ENCODE results near the gene TRAPPC5.
"Not testable (repeated sequence)": the region's sequence is repeated elsewhere in the genome, so short reads cannot be mapped to it uniquely, and the experiment has no call there.

Gene TRAPPC5

DNA sequence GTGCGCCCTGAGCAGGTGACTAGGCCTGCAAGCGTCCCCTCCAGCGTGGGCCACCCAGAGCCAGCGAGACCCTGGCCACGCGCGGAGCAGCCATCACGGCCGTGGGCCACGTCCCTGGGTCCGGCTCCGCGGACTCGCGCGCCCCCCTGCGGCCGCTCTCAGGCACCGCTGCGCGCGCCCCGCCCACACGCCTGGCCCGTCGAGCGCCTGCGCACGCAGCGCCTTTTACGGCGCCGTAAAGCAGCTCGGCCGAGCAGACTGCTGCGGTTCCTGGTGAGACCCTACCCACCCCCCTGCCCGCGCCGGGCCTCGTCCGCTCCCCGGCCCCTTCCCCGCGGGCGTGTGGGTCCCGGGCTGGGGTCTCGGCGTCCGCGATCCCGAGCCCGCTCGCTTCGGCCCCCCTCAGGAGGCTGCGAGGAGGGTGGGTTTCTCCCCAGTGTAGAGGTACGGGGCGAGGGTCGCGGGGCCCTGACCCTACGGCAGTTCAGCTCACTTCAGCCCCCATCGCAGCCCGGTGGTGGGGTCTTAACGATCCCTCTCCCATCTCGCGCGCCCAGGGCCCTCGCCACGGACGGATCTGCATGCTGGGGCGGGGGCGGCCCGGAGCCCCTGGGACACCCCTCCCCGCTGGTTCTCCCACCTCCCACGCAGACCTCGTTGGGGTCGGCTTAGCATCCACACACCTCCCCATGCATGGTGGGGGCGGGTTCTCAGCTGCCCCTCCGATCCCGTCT lies at the start of gene TRAPPC5:
Gene TRAPPC5 (plus strand): TSS at position 228 of the 734 bp plus-strand sequence. CDS start 1,421 bp downstream, outside the sequence.
- ATAC-seq = peak; percentile 28 to 36

DNA sequence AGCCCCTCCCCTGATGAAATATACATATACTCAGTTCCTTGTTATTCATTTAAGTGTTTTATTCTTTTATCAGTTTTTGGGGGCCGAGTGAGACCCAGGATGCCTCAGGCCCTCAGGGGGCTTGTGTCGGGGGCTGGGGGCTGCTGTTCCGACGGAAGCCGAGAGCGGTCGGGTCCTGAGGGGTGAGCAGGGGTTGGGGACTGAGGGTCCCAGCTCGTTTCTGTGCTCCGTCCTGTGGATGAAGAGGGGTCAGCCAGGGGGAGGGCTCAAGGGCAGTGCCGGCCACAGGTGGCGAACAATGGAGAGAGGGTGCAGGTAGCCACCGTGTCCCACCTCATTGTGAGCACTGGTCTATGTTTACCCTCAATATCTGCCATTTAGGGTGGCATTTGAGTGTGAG lies 49.1 kb upstream of the TRAPPC5 start:
- no peak for ATAC-seq

DNA sequence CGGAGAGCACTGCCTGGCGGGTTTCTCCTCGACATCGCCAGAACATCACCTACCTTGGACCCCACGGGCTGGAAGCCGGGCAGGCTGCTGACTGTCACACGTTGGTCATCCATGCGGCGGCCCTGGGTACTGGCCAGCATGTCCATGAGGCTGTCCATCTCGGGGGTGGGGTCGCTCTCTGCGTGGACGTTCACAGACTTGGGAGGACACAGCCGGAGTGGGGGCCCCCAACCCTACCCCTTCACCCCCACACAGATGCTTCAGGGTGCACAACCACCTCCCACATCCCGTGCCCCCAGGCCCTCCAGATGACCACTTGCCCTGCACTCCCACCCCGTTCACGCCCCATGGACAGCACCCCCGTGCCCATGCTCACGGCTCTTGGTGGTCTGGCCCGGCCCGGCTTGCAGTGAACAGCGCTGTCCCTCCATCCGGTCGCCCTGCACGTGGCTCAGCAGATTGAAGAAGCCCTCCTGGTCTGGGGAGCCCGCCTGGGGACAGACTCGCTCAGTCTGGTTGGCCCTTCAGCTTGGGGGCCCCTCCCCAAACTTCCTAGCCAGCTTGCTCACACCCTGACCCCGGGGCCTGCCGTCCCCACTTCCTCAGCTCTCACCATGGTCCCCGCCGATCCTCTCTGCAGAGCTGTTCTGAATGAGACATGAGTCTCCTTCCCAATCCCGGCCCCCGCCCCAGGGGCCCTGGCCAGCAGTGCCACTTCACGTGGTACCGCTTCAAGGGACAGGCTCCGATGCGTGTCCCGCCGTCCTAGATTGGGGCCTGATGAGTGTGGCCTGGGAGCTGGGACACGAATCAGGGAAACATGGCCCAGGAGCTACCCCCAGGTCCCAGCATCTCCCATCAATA lies 48.1 kb upstream of the TRAPPC5 start:
- ATAC-seq = no peak

DNA sequence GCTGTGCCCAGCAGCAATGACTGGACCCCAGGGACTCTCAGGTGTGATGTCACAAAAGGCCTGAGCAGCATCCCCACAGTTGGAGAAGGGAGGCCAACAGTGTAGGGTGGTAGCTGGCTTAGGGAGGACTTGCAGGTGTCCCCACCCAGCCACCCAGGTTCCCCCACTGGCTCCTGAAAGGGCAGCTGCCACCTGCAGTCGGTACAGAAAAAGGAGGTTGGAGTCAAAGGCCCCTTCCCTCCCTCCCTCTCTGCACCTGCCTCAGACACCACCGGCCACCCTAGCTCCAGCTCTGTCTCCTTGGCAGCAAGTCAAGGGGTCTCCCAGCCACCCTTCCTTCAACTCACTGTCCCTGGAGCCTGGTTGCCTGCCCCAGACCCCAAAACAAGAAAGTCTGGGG lies 46.9 kb upstream of the TRAPPC5 start, which contains the start of gene PCP2:
Gene PCP2 (minus strand): TSS at position 22 of the 400 bp plus-strand sequence. CDS start 262 bp downstream, outside the sequence.
- ATAC-seq = no peak

DNA sequence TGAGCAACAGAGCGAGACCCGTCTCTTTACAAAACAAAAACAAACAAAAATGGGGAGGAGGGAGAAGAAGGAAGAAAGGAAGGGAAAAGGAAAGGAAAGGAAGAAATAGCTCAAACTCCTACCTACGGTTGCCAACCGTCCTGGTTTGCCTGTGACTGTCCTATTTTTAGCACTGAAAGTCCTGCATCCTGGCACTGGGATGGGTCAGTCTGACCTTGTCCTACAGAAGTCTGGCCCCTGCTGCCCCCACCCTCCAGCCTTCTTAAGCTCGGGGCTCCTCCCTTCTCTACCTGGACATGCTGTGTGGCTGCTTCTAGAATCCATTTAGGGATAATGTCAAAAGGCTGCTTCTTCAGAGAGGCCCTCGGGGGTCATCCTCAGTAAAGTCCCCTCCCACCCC lies 45.0 kb upstream of the TRAPPC5 start:
- no peak for ATAC-seq

DNA sequence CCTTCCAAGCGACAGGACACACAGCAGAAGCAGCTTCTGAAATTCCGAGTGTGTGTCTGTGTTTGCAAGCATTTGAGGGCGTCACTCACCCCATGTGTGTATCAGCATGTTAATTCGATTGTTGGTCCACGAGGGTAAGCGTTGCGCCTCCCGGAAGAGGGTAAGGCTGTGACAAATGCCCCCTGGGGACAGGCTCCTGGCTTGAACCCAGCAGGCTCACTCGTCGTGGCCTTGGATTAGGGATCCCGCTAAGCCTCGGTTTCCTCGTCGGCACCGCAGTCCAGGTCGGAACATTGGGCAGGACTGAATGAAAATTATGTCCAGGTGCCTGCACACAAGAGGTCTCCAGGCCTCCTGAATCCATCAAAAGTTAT lies 44.3 kb upstream of the TRAPPC5 start:
- no peak for ATAC-seq

DNA sequence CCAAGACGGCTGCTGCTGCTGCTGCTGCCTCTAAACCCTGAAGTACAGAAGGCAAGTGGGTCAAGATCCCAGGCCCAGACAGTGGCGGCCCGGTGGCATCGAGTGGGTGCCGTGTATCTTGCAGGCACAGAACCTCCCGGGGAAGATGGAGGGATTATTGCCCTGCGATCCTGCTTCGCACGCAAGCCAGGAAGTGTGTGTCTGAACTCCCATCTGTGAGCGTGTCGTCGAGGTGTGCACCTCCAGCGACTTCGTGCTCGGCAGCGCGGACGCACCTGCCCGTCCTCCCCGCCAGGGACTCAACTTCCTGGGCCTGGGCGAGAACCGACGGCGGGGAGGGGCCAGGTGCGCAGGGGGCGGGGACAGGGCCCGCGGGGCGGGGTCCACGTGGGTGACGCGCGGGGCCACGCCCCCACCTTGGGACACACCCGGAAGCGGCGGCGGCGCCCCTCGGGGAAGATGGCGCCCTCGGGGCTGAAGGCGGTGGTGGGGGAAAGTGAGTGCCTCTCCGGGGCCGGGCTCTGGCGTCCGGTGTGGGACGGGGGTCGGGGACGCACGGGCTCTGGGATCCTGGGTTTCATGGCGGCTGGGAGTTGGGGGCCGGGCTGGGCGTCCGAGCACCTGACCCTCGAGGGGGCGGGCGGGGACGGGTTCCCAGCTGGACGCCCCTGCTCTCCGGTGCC lies 43.8 kb upstream of the TRAPPC5 start, which contains the start of gene STXBP2:
Gene STXBP2 (plus strand): TSS at position 420 of the 683 bp plus-strand sequence. CDS start 40 bp downstream, at position 460.
- peak; percentile 94 to 95 for ATAC-seq

DNA sequence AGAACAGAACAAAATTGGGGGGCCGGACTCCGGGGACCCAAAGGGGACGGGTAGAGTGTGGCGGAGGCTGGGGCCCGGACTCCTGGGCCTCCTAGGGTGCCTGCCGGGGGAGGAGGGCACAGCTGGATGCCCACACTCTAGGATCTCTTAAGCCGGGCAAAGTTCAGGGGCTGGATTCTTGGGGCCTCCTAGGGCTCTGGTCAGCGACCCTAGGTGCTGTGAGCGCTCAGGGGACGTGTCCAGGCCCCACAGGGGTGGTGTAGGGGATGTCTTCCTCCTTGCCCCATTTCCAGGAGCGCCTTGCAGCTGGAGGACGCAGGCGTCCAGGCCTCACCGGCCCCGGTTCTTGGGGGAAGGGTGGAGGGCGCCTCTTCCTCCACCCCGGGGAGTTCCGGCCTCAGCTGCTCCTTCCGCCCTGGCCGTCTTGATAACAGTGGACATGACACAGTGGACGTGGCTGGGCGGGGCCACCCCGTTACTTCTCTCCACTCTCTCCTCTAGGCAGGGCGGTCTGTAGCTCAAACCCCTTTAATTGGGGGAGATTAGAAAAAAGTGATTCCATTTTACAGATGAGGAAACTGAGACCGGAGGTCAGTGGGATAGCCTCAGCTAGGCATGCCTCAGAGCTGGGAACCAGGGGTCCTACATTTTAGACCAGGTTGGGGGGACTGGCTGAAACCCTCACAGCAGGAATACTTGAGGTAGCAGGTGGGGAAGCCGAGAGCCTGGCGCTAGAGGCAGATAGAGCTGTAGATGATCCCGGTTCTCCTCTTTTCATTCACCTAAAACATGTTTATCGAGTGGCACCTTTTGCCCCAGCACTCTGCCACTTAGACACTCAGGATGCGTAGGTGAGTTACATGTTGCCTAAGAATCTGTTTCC lies 43.0 kb upstream of the TRAPPC5 start:
- peak; percentile 15 to 18 for ATAC-seq

DNA sequence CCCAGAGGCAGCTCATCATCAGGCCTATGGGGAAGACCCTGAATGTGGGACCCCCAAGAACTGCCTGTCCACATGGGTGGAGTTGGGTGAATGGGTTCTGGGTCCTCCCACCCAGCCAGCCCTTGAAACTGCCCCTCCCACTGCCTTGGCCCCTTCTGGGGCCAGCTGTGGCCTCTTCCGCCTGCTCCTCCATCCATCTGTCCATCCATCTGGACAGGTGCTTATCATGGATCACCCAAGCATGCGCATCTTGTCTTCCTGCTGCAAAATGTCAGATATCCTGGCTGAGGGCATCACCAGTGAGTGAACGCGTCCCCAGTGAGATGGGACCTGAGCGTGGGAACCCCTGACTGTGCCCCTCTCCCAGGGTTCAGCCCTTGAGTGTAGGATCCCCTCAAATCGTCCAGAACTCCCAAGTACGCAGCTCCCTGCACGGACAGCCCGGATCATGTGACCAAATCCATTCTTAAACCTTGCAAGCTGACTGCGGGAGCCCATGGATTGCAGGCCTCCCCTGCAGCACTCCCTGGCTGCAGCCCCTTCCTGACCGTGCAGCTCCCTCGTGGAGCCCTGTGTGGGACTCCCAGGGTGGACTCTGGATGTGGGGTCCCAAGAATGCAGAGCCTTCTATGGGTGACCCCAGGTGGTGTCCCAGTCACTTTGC lies 41.7 kb upstream of the TRAPPC5 start:
- no peak for ATAC-seq

DNA sequence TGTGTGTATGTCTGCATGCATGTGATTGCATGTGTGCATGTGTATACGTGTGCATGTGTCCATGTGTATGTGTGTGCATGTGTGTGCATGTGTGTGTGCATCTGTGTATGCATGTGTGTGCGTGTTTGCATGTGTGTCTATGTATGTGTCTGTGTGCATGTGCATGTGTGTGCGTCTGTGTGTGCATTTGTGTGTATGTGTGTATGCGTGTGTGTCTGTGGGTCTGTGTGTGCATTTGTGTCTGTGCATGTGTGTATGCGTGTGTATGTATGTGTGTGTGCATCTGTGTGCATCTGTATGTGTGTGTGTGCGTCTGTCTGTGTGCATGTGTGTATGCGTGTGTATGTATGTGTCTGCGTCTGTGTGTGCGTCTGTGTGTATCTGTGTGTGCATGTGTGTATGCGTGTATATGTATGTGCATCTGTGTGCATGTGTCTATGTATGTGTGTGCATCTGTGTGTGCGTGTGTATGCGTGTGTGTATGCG lies 40.7 kb upstream of the TRAPPC5 start:
- no peak for ATAC-seq

DNA sequence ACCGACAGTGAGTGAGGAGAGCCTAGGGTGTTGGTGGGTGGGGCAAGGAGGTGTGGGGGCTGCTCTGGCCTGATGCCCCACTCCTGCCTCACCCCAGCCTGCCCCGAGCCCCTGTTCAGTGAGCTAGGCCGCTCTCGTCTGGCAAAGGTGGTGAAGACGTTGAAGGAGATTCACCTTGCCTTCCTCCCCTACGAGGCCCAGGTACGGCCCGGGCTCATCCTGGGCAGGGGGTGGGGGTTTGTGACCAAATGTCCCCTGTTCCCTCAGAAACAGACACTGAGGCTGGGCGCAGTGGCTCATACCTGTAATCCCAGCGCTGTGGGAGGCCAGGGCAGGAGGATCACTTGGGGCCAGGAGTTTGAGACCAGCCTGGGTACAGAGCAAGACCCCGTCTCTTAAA lies 39.8 kb upstream of the TRAPPC5 start:
- ATAC-seq = no peak

DNA sequence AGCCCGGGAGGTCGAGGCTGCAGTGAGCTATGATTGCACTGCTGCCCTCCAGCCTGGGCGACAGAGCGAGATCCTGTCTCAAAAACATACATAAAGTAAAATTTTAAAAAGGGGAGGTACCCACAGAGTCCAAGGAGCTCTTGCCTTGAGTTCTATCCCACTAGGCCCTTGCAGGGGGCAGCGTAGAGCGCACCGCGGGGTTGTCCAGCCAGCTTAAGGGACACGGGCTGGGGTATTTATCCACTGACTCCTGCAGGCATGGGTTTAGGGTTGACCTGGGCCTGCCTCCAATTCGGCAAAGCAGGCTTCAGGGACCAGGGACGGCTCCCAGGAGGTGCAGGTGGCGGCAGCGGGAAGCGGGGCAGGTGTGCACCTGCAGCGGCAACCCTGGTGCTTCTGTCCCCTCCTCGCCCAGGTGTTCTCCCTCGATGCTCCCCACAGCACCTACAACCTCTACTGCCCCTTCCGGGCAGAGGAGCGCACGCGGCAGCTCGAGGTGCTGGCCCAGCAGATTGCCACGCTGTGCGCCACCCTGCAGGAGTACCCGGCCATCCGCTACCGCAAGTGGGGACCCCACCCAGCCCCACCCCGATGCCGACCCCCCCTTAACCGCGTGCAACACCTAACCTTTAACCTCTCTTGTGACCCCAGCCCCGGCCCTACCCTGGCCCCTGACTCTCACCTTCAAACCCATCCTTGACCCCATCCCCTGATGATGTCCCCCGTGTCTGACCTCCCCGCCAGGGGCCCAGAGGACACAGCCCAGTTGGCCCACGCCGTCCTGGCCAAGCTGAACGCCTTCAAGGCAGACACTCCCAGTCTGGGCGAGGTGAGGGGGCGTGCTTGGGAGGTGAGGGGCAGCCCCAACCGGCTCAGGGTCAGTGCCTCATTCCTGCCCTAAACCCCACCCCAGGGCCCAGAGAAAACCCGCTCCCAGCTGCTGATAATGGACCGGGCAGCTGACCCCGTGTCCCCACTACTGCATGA lies 39.0 kb upstream of the TRAPPC5 start:
- ATAC-seq = no peak

DNA sequence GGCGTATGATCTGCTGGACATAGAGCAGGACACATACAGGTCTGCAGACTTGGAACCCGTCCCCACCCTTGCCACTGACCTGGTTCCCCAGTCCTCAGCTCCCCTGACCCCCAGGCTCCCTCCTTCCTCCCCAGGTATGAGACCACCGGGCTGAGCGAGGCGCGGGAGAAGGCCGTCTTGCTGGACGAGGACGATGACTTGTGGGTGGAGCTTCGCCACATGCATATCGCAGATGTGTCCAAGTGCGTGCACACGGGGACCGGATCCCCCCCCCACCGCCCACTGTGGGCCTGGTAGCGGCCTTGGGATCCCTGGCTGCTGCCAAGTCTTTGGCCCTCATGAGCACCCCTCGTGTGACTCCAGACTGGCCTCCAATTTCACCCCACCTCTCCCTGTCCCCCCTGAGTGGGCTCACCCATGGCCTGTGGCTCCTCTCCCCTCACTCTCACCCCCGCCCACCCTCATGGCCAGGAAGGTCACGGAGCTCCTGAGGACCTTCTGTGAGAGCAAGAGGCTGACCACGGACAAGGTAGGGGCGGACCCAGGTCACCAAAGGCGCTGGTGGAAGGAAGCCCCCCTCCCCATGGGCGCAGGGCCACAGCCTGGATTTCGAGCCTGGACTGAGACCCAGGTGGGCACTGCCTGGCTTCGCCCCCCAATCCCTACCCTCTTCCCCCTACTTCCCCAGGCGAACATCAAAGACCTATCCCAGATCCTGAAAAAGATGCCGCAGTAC lies 38.2 kb upstream of the TRAPPC5 start:
- no peak for ATAC-seq

DNA sequence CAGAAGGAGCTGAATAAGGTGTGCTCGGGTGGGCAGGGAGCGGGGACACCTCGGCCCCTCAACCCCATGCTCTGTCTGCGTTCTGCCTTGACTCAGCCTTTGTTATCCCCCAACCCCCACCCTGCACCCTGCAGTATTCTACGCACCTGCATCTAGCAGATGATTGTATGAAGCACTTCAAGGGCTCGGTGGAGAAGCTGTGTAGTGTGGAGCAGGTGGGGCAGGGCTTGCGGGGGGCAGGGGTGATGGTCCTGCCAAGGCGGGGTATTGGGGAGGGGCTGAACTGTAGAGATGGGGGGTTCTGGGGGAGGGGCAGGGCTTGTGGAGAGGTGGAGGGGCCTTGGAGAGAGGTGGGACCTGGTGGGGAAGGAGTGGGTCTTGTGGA lies 37.6 kb upstream of the TRAPPC5 start:
- ATAC-seq = no peak

DNA sequence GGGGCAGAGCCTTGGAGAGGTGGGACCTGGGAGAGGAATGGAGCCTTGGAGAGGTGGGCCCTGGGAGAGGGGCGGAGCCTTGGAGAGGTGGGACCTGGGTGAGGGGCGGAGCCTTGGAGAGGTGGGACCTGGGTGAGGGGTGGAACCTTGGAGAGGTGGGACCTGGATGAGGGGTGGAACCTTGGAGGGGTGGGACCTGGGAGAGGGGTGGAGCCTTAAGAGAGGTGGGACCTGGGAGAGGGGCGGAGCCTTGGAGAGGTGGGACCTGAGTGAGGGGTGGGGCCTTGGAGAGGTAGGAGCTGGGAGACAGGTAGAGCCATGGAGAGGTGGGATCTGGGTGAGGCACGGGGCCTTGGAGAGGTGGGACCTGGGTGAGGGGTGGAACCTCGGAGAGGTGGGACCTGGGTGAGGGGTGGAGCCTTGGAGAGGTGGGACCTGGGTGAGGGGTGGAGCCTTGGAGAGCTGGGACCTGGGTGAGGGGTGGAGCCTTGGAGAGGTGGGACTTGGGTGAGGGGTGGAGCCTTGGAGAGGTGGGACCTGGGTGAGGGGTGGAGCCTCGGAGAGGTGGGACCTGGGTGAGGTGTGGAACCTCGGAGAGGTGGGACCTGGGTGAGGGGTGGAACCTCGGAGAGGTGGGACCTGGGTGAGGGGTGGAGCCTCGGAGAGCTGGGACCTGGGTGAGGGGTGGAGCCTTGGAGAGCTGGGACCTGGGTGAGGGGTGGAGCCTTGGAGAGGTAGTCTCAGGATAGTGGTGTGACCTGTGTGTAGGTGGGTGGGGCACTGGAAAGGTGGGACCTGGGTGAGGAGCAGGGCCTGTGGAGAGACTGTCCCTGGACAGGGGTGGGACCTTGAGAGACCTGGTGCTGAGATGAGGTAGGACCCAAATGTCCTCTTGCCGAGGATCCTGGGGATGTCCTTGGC lies 36.7 kb upstream of the TRAPPC5 start:
- not testable (repeated sequence) for ATAC-seq

DNA sequence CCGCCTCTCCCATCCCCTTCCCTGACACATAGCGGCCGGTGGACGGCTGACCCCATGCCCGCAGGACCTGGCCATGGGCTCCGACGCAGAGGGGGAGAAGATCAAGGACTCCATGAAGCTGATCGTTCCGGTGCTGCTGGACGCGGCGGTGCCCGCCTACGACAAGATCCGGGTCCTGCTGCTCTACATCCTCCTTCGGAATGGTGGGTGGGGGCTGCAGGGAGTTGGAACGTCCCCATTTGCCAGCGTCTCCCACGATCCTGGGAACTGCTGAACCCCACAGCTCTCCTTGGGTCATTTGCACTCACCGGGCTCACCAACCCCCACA lies 36.1 kb upstream of the TRAPPC5 start:
- ATAC-seq = no peak

DNA sequence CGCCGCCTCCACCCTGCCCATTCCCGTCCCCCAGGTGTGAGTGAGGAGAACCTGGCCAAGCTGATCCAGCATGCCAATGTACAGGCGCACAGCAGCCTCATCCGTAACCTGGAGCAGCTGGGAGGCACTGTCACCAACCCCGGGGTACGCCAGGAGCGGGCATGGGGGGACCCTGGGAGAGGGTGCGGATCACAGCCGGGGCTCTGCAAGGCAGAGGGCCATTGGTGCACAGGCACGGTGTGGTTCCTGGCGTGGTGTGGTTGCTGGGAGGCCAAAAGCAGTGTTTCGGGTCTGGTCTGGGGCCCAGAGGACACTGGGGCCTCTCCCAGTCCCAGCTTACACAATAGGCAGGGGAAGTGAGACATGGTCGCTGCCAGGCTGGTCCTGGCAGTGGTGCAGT lies 35.5 kb upstream of the TRAPPC5 start:
- no peak for ATAC-seq

DNA sequence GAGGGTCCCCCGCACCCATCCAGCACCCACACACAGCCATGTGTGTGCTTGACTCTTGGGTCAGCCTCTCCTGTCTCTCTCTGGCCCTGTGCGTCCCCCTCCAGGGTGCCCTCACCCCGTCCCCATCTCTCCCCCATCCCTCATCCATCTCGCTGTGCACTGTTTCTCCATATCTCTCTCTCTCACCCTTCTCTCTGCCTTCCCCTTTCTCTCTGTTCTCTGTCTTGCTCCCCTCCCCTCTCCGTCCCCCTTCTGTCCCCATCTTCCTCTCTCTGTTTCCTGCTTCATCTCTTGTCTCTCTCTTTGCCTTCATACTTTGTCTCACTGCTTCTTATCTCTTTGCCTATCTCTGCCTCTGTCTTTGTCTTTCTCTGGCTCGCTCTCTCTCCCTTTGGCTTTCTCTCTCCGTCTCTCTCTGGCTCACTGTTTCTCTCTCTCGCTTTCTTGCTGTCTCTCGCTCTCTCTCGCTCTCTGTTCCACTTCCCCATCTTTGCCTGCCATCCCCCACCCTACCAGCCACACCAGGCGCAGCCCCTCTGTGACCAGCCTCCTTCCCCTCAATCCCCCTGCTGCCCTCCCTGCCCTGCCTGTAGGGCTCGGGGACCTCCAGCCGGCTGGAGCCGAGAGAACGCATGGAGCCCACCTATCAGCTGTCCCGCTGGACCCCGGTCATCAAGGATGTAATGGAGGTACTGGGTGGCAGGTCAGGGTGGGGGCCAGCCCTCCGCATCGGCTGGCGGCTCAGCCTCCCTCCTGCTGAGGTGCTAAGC lies 34.8 kb upstream of the TRAPPC5 start:
- no peak for ATAC-seq

Data from activated CD4-positive, CD25-positive, alpha-beta regulatory T cell treated with anti-CD3 and anti-CD28 coated beads, Interleukin-2, amount 50 U/mL, for 24 hours (primary cell).